Activated T-cell treated with anti-CD3 and anti-CD28 coated beads, Interleukin-2, amount 50 U/mL, for 48 hours (primary cell): ENCODE measurements around the gene P2RY14.

Experiments
- DNase-seq, 2 experiments: peaks; one replicate each; pipeline ENCODE4 v3.0.0-alpha.2; 2020

Gene P2RY14

DNA sequence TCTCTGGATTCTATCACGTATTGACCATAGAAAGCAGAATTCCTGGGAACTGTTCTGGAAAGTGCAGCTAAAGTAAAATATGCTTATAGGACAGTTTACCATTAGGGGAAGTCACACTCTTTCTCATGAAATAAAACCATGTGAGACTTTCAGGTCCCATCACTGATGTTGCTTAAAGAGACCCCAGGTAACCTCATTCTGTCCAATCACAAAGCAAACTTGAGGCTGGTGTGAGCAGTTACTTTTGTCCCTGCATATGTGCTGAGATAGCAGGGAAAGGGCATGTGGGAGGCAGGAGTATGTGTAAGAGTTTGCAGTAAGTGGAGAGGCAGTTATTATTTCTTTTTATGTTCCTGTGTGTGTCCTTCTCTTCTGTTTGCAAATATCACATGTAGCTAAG, 22.2 kb upstream of the P2RY14 start:
- no peak for DNase-seq

DNA sequence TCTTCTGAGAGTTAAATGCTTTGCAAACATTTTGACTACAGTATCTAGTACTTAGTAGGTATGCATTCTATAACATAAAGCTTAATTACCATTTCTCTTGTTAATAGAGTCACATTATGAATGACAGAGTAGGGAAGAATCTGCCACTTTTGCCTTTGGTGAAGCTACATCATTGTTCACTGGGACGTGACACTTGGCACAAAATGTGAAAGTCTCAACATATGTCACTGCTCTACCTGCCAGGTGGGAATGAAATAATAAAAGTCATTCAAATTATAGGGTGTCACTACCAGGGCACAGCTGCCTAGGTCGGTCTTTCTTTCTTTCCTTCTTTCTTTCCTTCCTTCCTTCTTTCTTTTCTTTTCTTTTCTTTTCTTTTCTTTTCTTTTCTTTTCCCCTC, 20.7 kb upstream of the P2RY14 start:
- no peak for DNase-seq

DNA sequence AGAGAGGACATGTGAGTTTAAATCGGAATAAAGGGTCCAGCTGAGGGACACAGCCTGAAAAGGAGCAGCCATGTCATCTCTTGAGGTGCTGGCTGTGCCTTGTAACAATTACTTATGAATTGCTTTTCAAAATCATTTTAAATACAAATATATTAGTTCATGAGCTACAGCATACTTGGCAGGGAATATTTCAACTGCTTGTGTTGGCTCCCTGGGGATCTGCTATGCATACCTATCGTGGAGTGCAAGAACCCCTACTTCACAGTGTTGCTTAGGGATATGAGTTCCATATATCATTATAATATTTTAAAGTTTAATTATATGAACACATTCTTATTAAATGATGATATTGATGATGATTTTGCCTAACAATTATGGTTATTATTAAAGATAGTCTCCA, 19.1 kb upstream of the P2RY14 start:
- no peak for DNase-seq

DNA sequence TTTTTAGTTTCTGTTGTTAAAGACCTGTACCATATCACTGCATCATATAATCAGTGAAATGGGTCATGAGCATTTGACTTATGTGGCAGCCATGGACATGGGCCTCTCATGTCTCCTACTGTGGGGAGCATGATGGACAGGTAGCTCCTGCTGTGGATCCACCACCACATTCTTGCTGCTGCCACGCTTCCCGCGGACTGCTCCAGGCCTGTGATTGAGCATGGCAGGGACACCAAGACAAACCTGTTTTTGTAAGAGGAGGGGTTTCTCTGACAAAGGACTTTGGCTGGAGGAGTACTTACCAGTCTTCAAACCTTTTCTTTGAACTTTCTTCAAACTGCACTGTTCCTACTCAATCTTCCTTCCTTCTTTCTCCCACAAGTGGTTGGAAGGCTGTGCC, 17.9 kb upstream of the P2RY14 start:
- DNase-seq, result no peak

DNA sequence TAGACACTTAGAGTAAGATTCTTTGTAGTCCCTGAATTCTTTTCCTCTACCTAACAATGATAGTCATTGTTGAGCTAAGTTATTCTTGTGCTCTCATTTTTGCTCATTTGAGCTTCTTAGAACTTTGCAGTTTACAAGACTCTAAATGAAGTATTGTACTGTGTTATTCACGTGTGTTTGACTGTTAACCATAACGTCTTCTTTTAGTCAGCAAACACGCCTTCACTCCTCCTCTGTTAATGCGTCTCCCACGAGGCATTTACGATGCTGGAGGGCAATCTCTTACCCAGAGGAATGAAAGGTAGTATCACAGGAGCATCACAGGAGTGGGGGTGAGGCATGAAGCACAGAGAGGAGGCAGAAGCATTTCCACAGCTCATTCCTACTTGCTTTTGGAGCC, 14.8 kb upstream of the P2RY14 start:
- DNase-seq, result no peak

DNA sequence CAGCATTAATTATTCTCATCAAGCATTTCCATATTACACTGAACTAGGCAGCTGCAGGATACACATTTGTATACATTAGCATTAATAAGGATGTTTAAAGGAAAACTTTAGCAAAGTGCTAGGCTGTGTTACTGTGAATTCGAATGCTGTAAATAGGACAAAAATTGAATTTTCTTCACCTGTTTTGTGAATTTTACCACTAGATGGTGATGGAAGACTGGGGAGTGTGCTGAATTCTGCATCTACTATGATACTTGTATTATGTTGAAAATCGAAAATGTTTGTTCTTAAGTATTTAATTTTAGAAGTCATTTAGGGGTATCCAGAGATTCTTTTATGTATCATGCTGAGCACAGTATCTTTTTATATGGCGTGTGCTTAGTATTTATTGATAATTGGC, 12.3 kb upstream of the P2RY14 start:
- DNase-seq, result no peak

DNA sequence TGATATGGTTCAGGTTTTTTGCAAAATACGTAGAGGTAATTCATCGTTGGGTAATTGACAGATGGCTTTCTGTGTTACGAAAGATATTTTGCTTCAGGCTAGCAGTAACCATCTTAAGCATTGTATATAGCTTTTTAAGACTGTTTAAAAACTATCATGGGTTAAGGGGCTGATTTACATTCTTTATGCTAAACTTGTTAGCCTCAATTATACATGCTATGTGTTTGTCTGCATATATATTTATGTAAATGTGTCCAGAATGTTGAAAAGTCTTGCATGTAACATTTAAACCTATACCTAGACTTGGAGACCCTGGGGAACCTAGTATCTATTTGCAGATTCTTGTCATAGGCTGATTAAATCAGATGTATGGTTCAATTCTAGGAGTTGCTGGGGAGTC, 11.1 kb upstream of the P2RY14 start:
- DNase-seq, result no peak

DNA sequence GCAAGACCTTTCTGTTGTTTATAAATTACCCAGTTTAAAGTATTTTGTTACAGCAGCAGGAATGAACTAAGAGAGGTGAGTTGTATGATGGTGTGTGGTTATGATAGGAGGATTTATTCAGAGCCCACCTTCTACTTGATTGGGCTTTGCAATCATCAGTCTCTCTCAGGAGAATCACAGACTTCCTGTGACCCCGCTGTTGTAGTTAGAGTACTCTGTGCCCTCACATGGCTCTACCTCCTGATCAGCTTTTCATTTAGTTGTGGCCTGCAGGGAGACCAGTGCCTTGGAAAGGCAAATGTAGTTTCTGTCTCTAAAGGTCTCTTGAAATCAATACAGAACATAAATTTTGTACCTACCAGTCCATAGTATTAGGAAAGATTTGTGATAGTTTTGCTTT, 7.6 kb upstream of the P2RY14 start:
- no peak for DNase-seq

DNA sequence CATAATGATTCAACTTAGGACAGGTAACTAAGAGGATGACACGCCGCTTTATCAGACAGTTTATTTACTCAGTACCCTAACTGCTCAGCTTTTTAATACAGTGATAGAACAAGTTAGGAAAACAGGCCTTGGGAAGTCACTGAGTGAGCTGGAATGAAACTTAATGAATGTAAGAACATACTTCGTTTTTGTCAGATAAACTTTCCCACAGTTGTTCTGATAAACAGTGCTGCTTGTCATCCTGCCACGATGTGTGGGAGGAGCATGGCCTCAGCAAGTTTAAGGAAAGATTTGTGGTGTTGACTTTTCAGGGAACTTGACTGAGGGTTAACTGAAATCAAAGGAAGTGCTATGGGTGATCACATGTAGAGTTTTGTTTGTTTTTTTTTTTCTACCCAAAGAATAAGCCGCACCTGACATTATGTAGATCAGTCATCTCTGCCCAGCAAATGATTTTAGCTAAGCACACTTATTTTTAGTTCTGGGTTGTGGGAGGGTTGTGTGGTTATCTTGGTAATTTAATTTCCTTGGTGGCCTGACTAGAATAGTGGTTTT, 5.6 kb upstream of the P2RY14 start:
- DNase-seq, result peak in 1 of 2 experiments; percentile 43

DNA sequence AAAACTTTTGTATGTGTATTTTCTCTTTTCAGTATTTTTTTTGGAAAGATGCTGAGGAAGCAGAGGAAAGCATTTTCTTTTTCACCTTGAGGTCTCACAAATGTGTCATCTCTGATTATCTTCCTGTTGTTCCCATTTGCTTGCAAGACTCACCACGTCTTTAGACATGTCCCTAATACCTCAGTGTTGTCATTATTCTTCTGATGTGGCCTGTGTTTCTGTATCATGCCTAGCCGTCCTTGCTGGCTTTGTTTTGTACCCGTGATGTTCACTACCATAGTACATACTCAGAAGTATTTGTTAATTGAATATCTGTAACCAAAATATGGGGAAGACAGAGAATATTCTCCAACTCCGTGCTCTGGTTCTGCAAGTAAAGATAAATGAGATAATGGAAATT, 5.0 kb upstream of the P2RY14 start:
- DNase-seq, result no peak

DNA sequence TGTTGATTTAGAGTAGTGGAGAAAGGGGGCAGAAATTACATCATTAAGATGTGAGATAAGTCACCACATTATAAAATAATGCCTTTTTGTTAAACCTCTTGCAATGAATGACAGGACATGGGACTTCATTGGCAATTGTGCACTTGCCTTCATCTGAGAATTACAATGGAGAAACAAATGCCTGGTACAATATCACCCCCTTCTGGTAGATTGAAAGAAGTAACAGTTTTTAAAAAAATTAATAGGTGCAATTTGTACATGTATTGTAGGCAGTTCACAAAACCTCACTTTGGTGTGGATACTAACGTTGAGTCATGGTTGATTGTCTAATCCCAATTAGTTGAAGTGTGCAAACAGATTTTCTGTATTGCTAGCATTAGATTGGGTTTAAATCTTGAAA, 4.6 kb upstream of the P2RY14 start:
- no peak for DNase-seq

DNA sequence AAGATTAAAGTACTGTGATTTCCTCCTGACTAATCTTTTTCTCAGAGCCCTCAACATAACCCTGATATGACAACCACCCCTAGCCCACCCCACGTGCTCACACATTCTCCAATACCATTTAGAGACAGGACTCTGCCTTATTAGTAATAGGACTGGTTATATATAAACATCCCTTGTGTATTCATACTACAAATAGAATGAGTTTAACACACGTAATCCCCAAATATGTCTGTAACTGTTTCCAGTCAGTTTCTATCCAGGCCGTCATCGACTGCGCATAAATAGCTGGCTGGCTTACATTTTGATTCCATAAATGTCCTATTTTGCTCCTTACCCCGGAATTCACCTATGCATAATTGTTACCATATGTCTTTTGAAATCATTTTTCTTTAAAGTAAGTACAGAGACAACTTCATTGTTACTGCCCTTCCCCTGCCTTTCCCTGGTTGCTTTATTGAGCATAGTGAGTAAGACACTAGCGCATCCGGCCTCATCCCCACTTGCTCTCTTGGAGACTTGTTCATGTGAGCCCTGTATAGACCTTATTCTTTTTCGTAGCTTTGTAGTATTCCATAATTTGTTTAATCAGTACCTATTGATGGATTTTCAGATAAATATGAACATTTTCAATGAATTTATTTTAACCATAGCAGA, 3.5 kb upstream of the P2RY14 start:
- DNase-seq, result no peak

DNA sequence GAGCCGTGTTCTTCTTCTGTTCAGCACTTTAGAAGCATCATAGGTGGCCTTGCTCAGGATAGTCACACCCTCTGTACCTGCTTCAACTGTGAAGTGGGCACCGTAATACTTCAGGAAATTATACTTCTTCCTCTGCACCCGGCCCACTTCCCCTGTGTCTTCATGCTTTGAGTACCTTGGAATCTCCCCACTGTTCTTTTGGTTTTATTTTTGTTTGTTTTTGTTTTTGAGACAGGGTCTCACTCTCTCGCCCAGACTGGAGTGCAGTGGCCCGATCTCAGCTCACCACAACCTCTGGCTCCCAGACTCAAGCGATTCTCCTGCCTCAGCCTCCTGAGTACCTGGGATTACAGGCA, 1.7 kb downstream of the P2RY14 start:
- DNase-seq, result no peak

DNA sequence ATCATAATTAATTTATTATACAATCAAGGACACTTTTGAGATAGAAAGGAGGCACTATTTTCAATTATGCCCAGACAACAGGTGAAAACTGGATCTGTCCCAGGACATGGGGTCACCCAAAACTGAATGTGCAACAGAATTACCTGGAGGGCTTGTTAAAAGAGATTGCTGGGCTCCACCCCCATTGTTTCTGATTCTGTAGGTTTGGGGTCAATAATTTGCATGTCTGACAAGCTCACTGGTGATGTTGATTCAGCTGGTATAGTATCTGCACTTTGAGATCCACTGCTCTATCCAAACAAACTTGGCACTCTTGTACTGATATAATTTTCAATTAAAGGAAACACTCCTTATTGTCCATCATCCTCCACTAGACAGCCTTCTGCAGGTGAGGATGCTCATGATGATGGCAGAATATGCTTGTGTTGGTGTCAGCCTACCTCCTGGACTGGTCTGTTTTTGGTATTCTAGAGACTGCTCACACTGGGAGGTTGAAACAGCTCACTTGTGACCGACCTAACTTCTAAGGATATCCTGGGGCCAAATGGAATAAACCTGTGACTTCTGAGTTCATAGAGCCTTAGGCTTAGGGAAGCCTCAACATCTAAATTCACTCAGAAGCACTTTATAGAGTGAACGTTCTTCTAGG, 2.2 kb downstream of the P2RY14 start:
- DNase-seq, result no peak

DNA sequence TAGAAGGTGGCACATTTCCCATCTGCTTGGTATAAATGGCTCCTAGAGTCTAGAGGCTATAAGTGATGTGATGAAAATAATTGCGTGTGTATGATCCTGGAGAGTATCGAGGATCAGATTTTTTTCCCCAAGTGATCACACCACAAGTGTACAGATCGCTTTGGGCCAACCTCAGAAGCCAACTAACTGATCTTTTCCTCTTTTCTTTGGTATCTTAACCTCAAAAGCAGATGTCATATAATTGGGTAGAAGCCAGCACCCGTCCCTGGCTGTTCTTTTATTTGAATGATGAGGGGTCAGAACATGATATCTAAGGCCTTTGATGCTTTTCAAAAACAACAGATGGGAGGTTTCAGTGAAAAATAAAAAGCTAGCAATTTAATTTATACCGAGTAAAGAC, 3.3 kb downstream of the P2RY14 start:
- DNase-seq, result no peak

DNA sequence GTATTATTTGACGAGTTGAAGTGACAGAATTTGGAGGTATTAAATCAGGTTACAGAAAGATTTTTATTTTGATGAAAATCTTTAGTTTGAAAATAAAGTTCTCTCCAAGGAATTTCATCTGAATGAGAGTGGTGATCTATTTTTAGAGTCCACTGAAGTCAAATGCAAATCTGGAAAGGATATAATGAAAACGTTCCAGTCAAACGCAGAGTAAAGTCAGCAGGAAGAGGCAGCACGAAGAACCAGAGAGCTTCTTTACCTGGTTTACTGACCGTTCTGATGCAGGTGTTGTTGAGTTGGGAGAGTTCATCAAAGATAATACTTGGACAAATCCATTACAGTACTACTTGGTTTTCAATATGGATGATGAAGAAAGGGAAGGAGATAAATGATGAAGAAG, 8.7 kb downstream of the P2RY14 start:
- DNase-seq, result no peak

DNA sequence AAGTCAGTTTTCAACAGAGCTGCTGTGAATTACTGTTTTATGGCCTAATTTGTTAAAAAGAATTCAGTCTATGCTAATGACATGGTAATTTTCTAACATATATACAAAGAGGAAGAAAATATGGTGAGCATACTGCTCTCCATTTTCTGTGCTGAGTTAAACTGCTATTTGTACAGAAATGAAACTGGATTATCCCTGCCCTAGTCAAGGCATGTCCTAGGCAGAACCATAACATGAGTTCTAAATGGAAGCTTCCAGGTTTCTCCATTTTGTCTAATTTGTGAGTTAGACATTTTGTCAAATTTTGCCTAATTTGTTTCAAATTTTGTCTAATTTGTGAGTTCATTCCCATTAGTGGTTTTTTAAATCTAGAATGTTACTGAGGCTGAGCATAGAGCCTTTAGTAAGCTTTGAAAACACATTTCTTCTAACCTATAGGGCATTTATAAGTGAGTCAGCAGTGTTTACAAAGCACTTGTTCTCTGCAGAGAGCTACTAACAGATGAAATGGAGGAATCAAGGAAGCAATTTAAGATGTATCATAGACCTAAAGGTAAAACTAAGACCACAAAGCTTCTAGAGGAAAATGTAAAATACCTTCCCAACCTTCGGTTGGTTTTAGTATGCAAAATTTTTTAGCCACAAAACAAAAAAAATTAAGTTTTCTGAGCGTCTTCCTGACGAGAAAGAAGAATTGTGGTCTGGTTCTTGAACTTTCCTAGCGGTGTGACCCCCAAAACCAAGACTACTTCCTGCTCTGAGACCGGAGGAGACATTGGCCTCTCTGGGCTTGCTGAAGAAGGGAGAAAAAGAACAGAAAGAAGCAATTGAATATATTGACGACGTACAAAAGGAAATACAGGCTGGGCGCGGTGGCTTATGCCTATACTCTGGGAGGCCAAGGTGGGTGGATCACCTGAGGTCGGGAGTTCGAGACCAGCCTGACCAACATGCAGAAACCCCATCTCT, 9.8 kb downstream of the P2RY14 start:
- peak; percentile 51 to 56 for DNase-seq

DNA sequence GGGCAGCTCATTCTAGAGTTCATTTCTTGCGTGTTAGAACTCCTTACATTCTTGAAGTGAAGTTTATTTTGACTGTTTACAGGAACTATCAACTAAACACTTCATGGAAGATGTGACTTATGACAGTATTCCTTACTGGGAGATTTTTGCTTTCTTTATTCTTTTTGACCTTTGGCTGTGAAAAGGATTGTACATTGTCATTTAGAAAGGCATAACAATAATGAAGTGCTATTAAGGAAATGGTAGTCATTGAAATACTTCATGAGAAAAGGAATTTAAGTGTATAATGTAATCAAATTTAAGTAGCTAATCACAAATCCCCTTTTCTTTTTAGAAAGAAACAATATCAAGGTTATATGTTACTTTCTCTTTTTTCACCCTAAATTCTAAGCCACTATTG, 11.3 kb downstream of the P2RY14 start:
- DNase-seq, result no peak

DNA sequence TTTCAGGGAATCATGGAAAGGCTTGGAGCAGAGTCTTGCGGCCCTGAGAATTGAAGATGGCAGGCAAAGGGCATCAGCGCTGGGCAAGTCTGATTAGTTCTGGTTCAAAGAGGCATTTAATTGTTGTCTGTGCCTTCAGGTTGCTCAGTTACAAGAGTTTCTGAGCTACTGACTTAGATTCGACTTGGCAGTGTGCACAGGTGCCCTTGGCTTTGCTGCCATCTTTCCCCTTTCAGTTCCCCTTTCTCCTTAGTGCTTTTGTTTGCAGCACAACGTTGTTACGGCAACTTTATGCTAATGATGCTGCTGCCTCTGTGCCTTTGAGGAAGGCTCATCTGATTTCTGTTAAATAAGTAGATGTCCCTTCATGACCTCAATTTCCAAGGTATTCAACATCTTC, 12.5 kb downstream of the P2RY14 start:
- no peak for DNase-seq

DNA sequence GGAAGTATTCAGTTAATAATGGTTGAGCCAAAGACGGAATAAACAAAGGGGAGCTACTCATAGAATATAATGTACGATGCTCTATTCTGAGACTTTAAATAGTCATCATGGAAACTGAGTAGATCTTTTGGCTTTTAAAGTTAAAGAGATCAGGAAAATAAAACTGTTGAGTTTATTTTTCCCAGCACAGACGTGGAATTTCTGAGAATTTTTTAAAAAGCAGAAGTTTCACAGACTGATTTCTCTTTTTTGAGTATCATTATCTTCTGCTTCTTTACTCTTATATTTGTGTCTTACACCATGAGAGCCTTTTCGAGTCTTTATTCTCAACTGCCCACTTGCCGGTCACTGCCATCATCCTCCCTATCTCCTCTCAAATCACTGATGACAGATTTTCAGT, 13.2 kb downstream of the P2RY14 start:
- no peak for DNase-seq

DNA sequence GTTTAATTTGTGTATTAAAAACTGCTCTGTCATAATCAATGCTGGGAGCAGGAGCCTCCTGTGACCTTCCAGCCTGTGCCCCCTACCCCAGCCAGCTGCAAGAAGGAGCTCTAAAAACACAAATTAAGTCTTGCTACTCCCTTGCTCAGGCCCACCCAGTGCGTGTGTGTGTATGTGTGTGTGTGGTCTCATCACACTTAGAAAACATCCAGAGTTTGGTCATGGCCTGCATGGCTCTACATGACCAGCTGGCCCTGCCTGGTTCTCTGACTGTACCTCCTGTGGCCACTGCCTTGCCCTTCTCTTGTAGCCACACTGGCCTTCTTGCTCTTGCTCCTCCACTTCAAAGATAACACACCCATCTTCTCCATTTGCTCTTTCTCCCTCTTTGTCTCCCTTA, 13.7 kb downstream of the P2RY14 start:
- DNase-seq, result no peak

DNA sequence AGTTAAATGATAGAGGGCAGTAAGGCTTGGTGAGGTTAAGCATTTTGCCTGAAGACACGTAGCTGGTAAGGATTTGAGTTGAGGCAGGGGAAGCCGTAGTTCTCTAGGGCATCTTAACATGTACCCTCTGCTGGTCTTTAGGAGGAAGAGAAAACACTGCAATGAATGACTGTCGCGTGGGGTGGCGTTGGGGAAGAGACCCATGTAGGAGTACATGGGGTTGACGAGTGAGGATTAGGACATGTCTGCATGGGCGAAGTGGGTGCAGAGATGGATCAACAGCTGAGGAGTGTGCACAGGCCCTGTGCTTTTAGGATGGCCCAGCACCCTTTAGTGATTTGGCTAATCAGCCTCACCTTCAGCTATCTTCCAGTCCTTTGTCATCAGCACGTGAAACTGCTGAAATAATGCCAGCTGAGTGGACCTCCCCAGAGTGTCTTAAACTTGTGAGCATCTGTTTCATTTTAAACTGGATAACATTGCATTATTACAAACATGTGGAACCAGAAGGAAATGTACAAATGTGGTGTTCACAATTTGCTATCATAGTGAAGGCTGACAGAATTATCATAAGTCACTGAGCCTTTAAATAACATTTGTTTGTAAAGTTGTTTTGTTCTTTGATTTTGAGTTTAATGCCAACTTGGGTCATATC, 15.3 kb downstream of the P2RY14 start:
- no peak for DNase-seq

DNA sequence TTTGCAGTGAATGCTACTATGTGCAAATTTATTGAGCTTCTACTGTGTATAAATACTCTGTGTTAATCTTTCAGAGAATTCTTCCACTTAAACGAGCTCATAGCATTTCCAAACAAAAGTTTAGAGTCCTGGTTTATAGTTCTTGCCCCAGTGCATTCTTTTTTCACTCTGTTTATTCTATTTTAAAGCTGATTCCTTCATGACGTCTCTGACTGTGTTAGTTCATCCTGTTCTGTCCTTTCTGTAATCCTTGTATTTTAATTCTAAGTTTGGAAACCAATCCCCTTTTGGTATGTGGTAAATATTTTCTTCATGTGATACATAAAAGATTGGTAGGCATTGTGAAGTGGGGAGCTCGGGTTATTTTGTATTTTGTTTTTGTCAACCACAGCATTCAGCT, 18.7 kb downstream of the P2RY14 start:
- no peak for DNase-seq
